Activated naive CD8-positive, alpha-beta T cell treated with anti-CD3 and anti-CD28 coated beads, Interleukin-2, amount 50 U/mL, for 24 hours (primary cell): ENCODE data around the gene CCDC57.
A peak's percentile ranks its signal among the peaks of the same experiment; 100 is the strongest.
"Not testable (repeated sequence)": the region's sequence is repeated elsewhere in the genome, so short reads cannot be mapped to it uniquely, and the experiment has no call there.

Experiments used
- ATAC-seq: fragments of 150-1000 bp; cut with Tn5 transposase; one replicate; pipeline ENCODE4 v1.10.0; 2021
- DNase-seq: peaks from one replicate; pipeline ENCODE4 v3.0.0; 2021
- H3K27ac Mint-ChIP-seq: one replicate; pipeline ENCODE4 v1.8.0; 2021; ENCODE audit warnings: mild to moderate bottlenecking, mixed read lengths
- H3K27me3 Mint-ChIP-seq: one replicate; pipeline ENCODE4 v1.8.0; 2021; ENCODE audit warnings: mixed read lengths
- H3K36me3 Mint-ChIP-seq: one replicate; pipeline ENCODE4 v1.8.0; 2021; ENCODE audit warnings: low read depth, mixed read lengths
- H3K4me1 Mint-ChIP-seq: one replicate; pipeline ENCODE4 v1.8.0; 2021; ENCODE audit warnings: mixed read lengths
- H3K4me3 Mint-ChIP-seq: one replicate; pipeline ENCODE4 v1.8.0; 2021; ENCODE audit warnings: mild to moderate bottlenecking, moderate library complexity, mixed read lengths
- H3K9me3 Mint-ChIP-seq: one replicate; pipeline ENCODE4 v1.8.0; 2021; ENCODE audit warnings: mixed read lengths

The CCDC57 gene

DNA sequence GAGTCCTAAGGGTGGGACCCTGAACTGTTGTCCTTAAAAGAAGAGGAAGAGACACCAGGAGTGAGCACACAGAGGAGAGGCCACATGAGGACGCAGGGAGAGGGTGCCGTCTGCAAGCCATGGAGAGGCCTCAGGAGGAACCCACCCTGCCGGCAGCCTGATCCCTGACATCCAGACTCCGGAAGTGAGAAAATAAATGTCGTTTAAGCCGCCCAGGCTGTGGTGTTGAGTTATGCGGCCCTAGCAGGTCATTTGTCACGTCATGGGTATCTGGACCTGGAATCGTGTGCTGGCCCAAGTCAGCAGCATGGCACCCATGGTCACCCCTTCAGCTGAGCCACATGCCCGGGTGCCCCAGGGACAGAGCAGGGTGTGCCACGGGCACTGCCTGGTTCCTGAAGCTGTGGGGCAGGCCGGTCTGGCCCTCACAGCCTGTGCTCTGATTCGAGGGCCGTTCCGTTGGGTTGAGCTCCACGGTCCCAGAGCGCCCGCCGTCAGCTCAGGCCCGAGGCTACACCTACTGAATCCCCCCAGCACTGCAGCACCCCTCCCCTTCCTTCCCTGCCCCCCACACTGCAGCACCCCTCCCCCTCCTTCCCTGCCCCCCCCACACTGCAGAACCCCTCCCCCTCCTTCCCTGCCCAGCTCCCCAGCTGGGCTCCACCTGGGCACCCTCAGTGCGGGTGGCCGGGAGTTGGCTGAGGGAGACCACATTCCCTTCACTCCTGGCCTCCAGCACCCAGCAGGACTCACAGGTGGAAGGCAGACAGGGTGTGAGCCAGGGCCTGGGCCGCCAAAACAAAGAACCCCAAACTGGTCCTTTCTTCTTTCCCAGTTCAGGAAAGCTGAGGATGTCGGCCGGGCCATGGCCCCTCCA is 2.7 kb upstream of the CCDC57 start:
- DNase-seq (peak; percentile 26), ATAC-seq (no peak)
- peaks cover 38% of the 10 kb centered on the region for H3K4me1 Mint-ChIP-seq
- H3K27ac Mint-ChIP-seq = peak overlapping the region; percentile 31
- no peaks in the 10 kb centered on the region for H3K36me3 Mint-ChIP-seq
- H3K9me3 Mint-ChIP-seq = no peaks in the 10 kb centered on the region
- no peak overlapping the region for H3K4me3 Mint-ChIP-seq
- H3K27me3 Mint-ChIP-seq = no peaks in the 10 kb centered on the region

DNA sequence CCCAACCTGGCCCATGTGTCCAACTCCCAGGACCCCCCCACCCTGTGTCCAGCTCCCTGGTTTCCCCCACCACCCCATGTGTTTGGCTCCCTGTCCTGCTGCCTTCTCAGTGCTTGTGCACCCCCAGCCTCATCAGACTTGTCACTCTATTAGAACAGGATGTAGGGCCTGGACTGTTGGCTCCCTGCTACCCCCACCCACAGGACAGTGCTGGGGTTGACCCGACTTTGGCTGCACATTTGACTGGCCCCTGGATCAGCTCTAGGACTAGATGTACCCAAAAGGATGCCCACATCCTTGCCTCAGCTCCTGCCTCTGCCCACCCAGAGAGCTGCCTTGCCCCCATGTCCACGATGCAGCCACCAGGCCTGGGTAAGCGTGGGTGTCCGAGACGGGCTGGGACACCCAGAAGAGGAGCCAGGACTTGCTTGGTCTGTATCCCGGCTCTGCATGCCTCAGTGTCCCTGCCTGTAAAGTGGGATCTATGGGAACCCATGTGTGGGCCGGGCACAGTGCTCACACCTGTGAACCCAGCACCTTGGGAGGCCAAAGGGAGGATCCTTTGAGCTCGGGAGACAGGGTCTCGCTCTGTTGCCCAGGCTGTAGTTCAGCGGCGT is 1.5 kb upstream of the CCDC57 start:
- no peaks in the 10 kb centered on the region for H3K9me3 Mint-ChIP-seq
- no peak for ATAC-seq
- no peak for DNase-seq
- H3K27ac Mint-ChIP-seq = no peak overlapping the region
- H3K4me3 Mint-ChIP-seq = peak overlapping the region; percentile 21
- no peaks in the 10 kb centered on the region for H3K27me3 Mint-ChIP-seq
- H3K4me1 Mint-ChIP-seq = peaks cover 40% of the 10 kb centered on the region
- H3K36me3 Mint-ChIP-seq = no peaks in the 10 kb centered on the region

- no peaks in the 10 kb centered on the region for H3K36me3 Mint-ChIP-seq
- no peaks in the 10 kb centered on the region for H3K9me3 Mint-ChIP-seq
- H3K27ac Mint-ChIP-seq = peak overlapping the region; percentile 89
- ATAC-seq = peak; percentile 45
- H3K4me3 Mint-ChIP-seq = peak overlapping the region; percentile 82
- no peaks in the 10 kb centered on the region for H3K27me3 Mint-ChIP-seq
- peaks cover 45% of the 10 kb centered on the region for H3K4me1 Mint-ChIP-seq
- DNase-seq = peak; percentile 70
These were observed 789 bp upstream of the CCDC57 start for GRCh38 chr17:82213251-82214011.

GRCh38 chr17:82210655-82211054 is 2.0 kb downstream of the CCDC57 start:
- H3K4me3 Mint-ChIP-seq, DNase-seq, H3K27me3 Mint-ChIP-seq, H3K27ac Mint-ChIP-seq, H3K36me3 Mint-ChIP-seq, ATAC-seq, H3K9me3 Mint-ChIP-seq: not testable (repeated sequence)
- peaks cover 45% of the 10 kb centered on the region for H3K4me1 Mint-ChIP-seq

- peak; percentile 81 for DNase-seq
- no peaks in the 10 kb centered on the region for H3K9me3 Mint-ChIP-seq
- H3K36me3 Mint-ChIP-seq = peaks cover 6% of the 10 kb centered on the region
- peak overlapping the region; percentile 60 for H3K4me3 Mint-ChIP-seq
- no peaks in the 10 kb centered on the region for H3K27me3 Mint-ChIP-seq
- H3K27ac Mint-ChIP-seq = peak overlapping the region; percentile 90
- H3K4me1 Mint-ChIP-seq = peaks cover 64% of the 10 kb centered on the region
- peak; percentile 54 for ATAC-seq
These were observed 6.7 kb downstream of the CCDC57 start for GRCh38 chr17:82205720-82206508.

DNA sequence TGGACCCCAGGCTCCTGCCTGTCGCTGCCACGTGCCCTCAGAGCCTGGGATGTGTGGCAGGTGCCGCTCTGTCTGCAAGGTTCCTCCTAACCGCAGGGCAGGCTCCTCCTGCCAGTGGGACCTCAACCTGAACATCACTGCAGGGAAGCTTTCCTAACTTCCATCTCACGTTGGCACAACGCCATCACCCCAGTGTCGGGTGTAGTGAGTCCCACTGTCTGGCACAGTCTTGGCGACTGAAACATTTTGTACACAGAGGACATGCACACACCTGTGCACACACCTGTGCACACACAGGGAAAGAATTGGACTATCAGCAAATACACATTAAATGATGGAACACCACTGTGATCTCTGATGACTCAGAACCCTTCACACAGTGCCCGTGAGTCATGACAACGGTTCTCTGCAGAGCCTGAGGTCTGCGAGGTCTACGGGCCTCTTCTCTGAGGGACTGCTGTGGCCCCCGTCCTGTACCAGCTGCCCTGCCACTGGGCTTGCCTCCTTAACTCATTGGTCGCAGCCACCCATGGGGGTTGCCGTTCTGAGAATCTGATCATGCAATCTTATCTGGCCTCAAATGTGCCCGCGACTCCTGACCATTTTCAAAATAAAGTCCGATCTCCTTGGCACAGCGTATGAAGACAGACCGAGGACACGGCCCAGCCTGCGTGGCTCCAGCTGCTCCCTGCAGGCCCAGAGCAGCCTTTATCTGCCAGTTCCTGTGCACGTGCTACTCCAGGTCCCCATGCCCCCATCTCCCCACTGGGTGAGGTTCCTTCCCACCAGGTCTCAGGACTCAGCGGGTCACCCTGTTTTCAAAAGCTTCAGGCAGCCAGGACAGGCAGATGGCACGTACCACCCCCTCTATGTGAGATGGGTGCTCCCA is 7.6 kb downstream of the CCDC57 start:
- Mint-ChIP-seq H3K27ac (peak overlapping the region; percentile 37), H3K4me3 (peak overlapping the region; percentile 2), H3K9me3 (no peaks in the 10 kb centered on the region), H3K4me1 (peaks cover 72% of the 10 kb centered on the region), H3K27me3 (no peaks in the 10 kb centered on the region), H3K36me3 (peaks cover 9% of the 10 kb centered on the region)
- peak; percentile 82 for ATAC-seq
- DNase-seq = peak; percentile 62

DNA sequence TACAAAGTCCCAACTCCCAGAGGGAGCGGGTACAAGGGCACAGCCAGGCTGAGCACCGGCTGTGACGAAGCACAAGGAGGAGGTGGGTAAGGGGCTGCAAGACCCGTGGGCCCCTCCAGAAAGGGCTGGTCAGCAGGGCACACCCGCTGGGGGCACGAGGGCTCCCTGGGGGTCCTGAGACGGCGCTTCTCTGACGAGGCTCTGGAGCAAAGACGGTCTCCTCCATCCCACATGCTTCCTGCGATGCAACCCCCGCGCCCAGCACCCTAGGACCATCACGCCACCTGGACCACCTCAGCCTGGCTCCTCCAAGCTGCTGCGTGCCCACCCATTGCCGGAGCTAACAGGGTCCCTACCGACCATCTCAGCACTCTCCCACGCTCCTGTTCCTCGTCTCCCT is 8.7 kb downstream of the CCDC57 start:
- peaks cover 79% of the 10 kb centered on the region for H3K4me1 Mint-ChIP-seq
- no peaks in the 10 kb centered on the region for H3K27me3 Mint-ChIP-seq
- no peak for DNase-seq
- no peak overlapping the region for H3K27ac Mint-ChIP-seq
- H3K9me3 Mint-ChIP-seq = no peaks in the 10 kb centered on the region
- peaks cover 9% of the 10 kb centered on the region for H3K36me3 Mint-ChIP-seq
- H3K4me3 Mint-ChIP-seq = no peak overlapping the region
- ATAC-seq = no peak

DNA sequence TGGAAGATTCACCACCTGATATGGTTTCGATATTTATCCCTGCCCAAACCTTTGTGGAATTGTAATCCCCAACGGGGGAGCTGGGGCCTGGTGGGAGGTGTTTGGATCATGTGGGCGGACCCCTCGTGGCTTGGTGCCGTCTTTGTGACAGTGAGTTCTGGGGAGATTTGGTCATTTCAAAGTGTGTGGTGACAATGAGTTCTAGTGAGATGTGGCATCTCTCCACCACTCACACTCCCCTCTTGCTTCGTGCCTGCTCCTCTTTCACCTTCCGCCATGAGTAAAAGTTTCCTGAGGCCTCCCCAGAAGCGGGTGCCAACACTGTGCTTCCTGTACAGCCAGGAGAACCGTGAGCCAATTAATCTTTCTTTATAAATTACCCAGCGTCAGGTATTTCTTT is 9.7 kb downstream of the CCDC57 start:
- DNase-seq (peak; percentile 46), ATAC-seq (peak; percentile 42)
- Mint-ChIP-seq H3K27me3 (no peaks in the 10 kb centered on the region), H3K4me1 (peaks cover 82% of the 10 kb centered on the region), H3K9me3 (no peaks in the 10 kb centered on the region), H3K36me3 (peaks cover 14% of the 10 kb centered on the region), H3K27ac (peak overlapping the region; percentile 61), H3K4me3 (peak overlapping the region; percentile 10)

DNA sequence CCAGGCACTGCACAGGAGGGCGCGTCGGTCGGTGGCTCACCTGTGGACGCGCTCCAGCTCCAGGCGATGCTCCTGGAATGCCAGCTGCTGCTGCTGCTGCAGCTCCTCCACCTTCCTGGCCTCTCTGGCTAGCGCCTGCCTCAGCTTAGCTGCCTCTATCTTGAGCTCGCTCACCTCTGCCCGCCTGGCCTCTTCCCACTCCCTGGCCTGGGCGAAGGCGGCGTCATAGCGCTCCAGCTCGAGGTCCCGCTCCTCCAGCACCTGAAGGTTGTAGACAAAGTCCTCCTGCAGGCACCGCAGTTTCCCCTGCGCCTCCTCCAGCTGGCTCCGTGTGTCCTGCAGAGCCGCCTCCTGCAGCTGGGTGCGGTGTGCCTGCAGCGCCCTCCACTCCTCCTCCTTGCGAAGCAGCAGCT is 11.1 kb downstream of the CCDC57 start:
- no peaks in the 10 kb centered on the region for H3K9me3 Mint-ChIP-seq
- peak overlapping the region; percentile 54 for H3K27ac Mint-ChIP-seq
- no peak overlapping the region for H3K4me3 Mint-ChIP-seq
- H3K4me1 Mint-ChIP-seq = peaks cover 80% of the 10 kb centered on the region
- no peak for ATAC-seq
- no peak for DNase-seq
- no peaks in the 10 kb centered on the region for H3K27me3 Mint-ChIP-seq
- H3K36me3 Mint-ChIP-seq = peaks cover 18% of the 10 kb centered on the region

GRCh38 chr17:82200743-82201497 is 11.7 kb downstream of the CCDC57 start:
- Mint-ChIP-seq H3K27ac (peak overlapping the region; percentile 78), H3K27me3 (no peaks in the 10 kb centered on the region), H3K36me3 (peaks cover 20% of the 10 kb centered on the region), H3K9me3 (no peaks in the 10 kb centered on the region), H3K4me1 (peaks cover 74% of the 10 kb centered on the region), H3K4me3 (peak overlapping the region; percentile 46)
- DNase-seq (peak; percentile 70), ATAC-seq (peak; percentile 84)

GRCh38 chr17:82200135-82200534 is 12.5 kb downstream of the CCDC57 start:
- Mint-ChIP-seq H3K27ac (peak overlapping the region; percentile 78), H3K4me1 (peaks cover 67% of the 10 kb centered on the region), H3K9me3 (no peaks in the 10 kb centered on the region), H3K27me3 (no peaks in the 10 kb centered on the region), H3K4me3 (peak overlapping the region; percentile 46), H3K36me3 (peaks cover 26% of the 10 kb centered on the region)
- DNase-seq (no peak), ATAC-seq (no peak)

GRCh38 chr17:82199496-82199895 is 13.1 kb downstream of the CCDC57 start:
- DNase-seq (no peak), ATAC-seq (no peak)
- peaks cover 60% of the 10 kb centered on the region for H3K4me1 Mint-ChIP-seq
- no peaks in the 10 kb centered on the region for H3K27me3 Mint-ChIP-seq
- H3K4me3 Mint-ChIP-seq = no peak overlapping the region
- no peak overlapping the region for H3K27ac Mint-ChIP-seq
- no peaks in the 10 kb centered on the region for H3K9me3 Mint-ChIP-seq
- H3K36me3 Mint-ChIP-seq = peaks cover 26% of the 10 kb centered on the region

DNA sequence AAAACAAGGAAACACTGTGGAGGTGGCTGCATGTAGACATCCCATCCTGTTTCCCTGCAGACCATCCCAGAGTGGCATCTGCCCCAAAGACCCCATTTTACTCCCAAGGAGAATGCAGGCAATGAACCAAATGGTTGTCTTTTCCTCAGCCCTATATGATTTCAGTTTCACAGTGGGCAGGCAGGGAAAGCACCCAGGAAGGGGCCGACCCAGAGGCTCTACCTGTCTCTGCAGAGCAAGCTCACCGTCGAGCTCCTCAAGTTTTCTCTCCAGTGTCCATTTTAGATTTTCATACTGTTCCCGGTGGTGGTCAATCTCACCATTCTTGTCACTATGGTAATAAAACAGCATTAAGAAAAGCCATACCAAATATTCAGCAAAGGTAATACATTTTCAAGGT is 14.6 kb downstream of the CCDC57 start:
- DNase-seq (no peak), ATAC-seq (no peak)
- Mint-ChIP-seq H3K9me3 (no peaks in the 10 kb centered on the region), H3K4me1 (peaks cover 48% of the 10 kb centered on the region), H3K4me3 (no peak overlapping the region), H3K27me3 (no peaks in the 10 kb centered on the region), H3K36me3 (peaks cover 34% of the 10 kb centered on the region), H3K27ac (no peak overlapping the region)
